Ovary (tissue), 9 donors: ENCODE results near the gene NFIC. TPM values are rescaled to one million over a fixed set of nuclear protein-coding genes. Genes with fewer than 3 reads are reported as not detected.

Source experiments
- DNase-seq, 5 donors: peaks; one replicate each; pipeline ENCODE4 v3.0.0-alpha.2; 2019 to 2020
- H3K27ac ChIP-seq, 2 donors: fragments of 200-600 bp; one replicate each; pipeline versions ENCODE4 v1.5.1 to v1.8.0; 2019 to 2022
- H3K27me3 ChIP-seq: fragments of 200-600 bp; one replicate; pipeline ENCODE4 v1.8.0; 2022
- H3K36me3 ChIP-seq: fragments of 200-600 bp; sonication (generic); one replicate; pipeline ENCODE4 v1.5.1; 2019
- H3K4me1 ChIP-seq: one replicate; pipeline ENCODE4 v1.8.1; 2013; ENCODE audit warnings: mild to moderate bottlenecking, moderate library complexity; ENCODE audit not compliant: insufficient read depth
- H3K4me3 ChIP-seq: fragments of 200-600 bp; sonication (generic); one replicate; pipeline ENCODE4 v1.5.1; 2017
- H3K9me3 ChIP-seq, 2 donors: fragments of 200-600 bp in 1 of 2; sonication (generic) in 1 of 2; one replicate each; pipeline versions ENCODE4 v1.5.1 to v1.8.1; 2013 to 2019; ENCODE audit warnings: mild to moderate bottlenecking in 1 of 2, moderate library complexity in 1 of 2
- EP300 ChIP-seq: sonication (generic); formaldehyde crosslinking; IDR thresholded peaks from one replicate; pipeline ENCODE4 v1.6.1; 2017; ENCODE audit warnings: antibody characterized with exemption
- POLR2A ChIP-seq: fragments of 450-650 bp; IDR thresholded peaks from one replicate; pipeline ENCODE4 v1.6.1; 2017; ENCODE audit warnings: antibody characterized with exemption, mild to moderate bottlenecking, moderate library complexity
- WGBS, 3 donors: extraction: QIAGEN DNeasy Blood & Tissue Kit in 1 of 3; methylation state at CpG; one replicate each; pipeline versions ENCODE4 v1.1.5 to v1.1.7; 2013 to 2017; 5-methylcytosine and 5-hydroxymethylcytosine counted together
- intact Hi-C, 4 donors: fragments of 100-400 bp; cut with DNase I; formaldehyde crosslinking; loops; one replicate each; pipeline versions ENCODE4 v1.11.0 to v1.15.1; 2022 to 2023
- polyA plus RNA-seq, 2 donors: library from polyadenylated mRNA; stranded (reverse); fragments of 200-250 nt in 1 of 2; fragments of 350-450 nt in 1 of 2; fragmentation: Illumina TruSeq in 1 of 2; extraction: RNeasy Lipid Tissue Mini Kit (QIAGEN cat#74804) in 1 of 2; gene quantifications; one replicate each; pipeline ENCODE4 v1.2.3, GENCODE V29; 2013 to 2014
- total RNA-seq, 7 donors: library from RNA; depleted of rRNA in 2 of 7; stranded (reverse); fragments of >200 nt in 2 of 7; fragmentation: NEBNext Ultra II Directional in 3 of 7; extraction: Animal tissue kit (Norgen Biotek cat#: 25700) in 3 of 7; gene quantifications; one replicate each; pipeline versions ENCODE4 v1.1.0 to v1.2.4, GENCODE V29; 2016 to 2023
- TF ChIP-seq, protein P1 (sequence below), 3 donors: fragments of 450-650 bp in 2 of 3; fragments of 200-600 bp in 1 of 3; IDR thresholded peaks; one replicate each; pipeline versions ENCODE4 v1.5.1 to v1.8.0; 2016 to 2022; ENCODE audit warnings: antibody characterized with exemption in 3 of 3, mild to moderate bottlenecking in 1 of 3
- donor health status: DM: no; HTN: no; CAD: no; lungs with moderate emphysema.
- donor health status: DM: no; HTN: no; CAD: no.
- donor health status: Bipolar disorder and iron deficiency.
- donor health status: DM: yes; HTN: yes; CAD: no.
- donor health status: DM: no; HTN: no; CAD: no.
- donor health status: DM: yes; HTN: yes; CAD: no.

NFIC gene
- total and polyA plus RNA-seq, 9 donors, result 31.9 to 345 (median 250) TPM

- intact Hi-C loops, result loop anchor here in 1 of 4 donors (5.0 kb wide), 1 partner anchor 34 kb away; no protein-coding TSS in a partner anchor
- no peaks in the 10 kb centered on the region for H3K27me3 ChIP-seq
- peak overlapping the region in 1 of 2 donors; percentile 49 for H3K27ac ChIP-seq
- no peak for TF ChIP-seq EP300
- no peak for TF ChIP-seq POLR2A
- TF ChIP-seq, protein P1, sequence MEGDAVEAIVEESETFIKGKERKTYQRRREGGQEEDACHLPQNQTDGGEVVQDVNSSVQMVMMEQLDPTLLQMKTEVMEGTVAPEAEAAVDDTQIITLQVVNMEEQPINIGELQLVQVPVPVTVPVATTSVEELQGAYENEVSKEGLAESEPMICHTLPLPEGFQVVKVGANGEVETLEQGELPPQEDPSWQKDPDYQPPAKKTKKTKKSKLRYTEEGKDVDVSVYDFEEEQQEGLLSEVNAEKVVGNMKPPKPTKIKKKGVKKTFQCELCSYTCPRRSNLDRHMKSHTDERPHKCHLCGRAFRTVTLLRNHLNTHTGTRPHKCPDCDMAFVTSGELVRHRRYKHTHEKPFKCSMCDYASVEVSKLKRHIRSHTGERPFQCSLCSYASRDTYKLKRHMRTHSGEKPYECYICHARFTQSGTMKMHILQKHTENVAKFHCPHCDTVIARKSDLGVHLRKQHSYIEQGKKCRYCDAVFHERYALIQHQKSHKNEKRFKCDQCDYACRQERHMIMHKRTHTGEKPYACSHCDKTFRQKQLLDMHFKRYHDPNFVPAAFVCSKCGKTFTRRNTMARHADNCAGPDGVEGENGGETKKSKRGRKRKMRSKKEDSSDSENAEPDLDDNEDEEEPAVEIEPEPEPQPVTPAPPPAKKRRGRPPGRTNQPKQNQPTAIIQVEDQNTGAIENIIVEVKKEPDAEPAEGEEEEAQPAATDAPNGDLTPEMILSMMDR (IDR thresholded peaks at IDR 0.05), result no peak
- H3K9me3 ChIP-seq, result no peaks in the 10 kb centered on the region
- WGBS, 3 donors, result 26 to 51% (median 30%) methylated on average over 9 of the region's 9 CpGs
- H3K4me3 ChIP-seq, result no peak overlapping the region
- DNase-seq, result no peak
- H3K4me1 ChIP-seq, result peaks cover 7% of the 10 kb centered on the region
- H3K36me3 ChIP-seq, result no peaks in the 10 kb centered on the region
Measured at GRCh38 chr19:3466635-3467034, 100.3 kb downstream of the NFIC start.

- H3K27ac ChIP-seq, result peak overlapping the region in 1 of 2 donors; percentile 40
- WGBS, 3 donors, result 88 to 92% (median 91%) methylated on average over 10 of the region's 10 CpGs
- H3K27me3 ChIP-seq, result no peaks in the 10 kb centered on the region
- H3K4me3 ChIP-seq, result no peak overlapping the region
- H3K4me1 ChIP-seq, result peaks cover 7% of the 10 kb centered on the region
- H3K36me3 ChIP-seq, result no peaks in the 10 kb centered on the region
- TF ChIP-seq, protein P1 (IDR thresholded peaks at IDR 0.05), result no peak
- TF ChIP-seq POLR2A (no peak), EP300 (no peak)
- intact Hi-C loops, result loop anchor here in 1 of 4 donors (5.0 kb wide), 1 partner anchor 35 kb away; no protein-coding TSS in a partner anchor
- H3K9me3 ChIP-seq, result no peaks in the 10 kb centered on the region
- DNase-seq, result no peak
Measured at GRCh38 chr19:3467437-3468198, 101.2 kb downstream of the NFIC start.

GRCh38 chr19:3468211-3468610 is 101.8 kb downstream of the NFIC start:
- no peaks in the 10 kb centered on the region for H3K36me3 ChIP-seq
- no peaks in the 10 kb centered on the region for H3K27me3 ChIP-seq
- intact Hi-C loops, result loop anchor here in 1 of 4 donors (5.0 kb wide), 1 partner anchor 36 kb away; no protein-coding TSS in a partner anchor
- peaks cover 7% of the 10 kb centered on the region for H3K4me1 ChIP-seq
- no peaks in the 10 kb centered on the region for H3K9me3 ChIP-seq
- WGBS, 3 donors, result 71 to 88% (median 75%) methylated on average over 2 to 3 of the region's 3 CpGs
- no peak for TF ChIP-seq POLR2A
- no peak for TF ChIP-seq EP300
- TF ChIP-seq, protein P1 (IDR thresholded peaks at IDR 0.05), result no peak
- peak in 1 of 5 donors; percentile 59 for DNase-seq
- H3K27ac ChIP-seq, result peak overlapping the region; percentile 40 to 64
- H3K4me3 ChIP-seq, result no peak overlapping the region

- 57 to 61% (median 59%) methylated on average over 13 to 14 of the region's 14 CpGs for WGBS, 3 donors
- no peak overlapping the region for H3K4me3 ChIP-seq
- H3K4me1 ChIP-seq, result peaks cover 5% of the 10 kb centered on the region
- H3K36me3 ChIP-seq, result no peaks in the 10 kb centered on the region
- TF ChIP-seq, protein P1 (IDR thresholded peaks at IDR 0.05), result peak in 1 of 3 donors; percentile 7
- no peak for TF ChIP-seq POLR2A
- no peak for DNase-seq
- peak overlapping the region in 1 of 2 donors; percentile 40 for H3K27ac ChIP-seq
- intact Hi-C loops, result loop anchor here in 1 of 4 donors (2.0 to 5.0 kb wide), 2 partner anchors 38 to 143 kb away; no protein-coding TSS in a partner anchor
- no peaks in the 10 kb centered on the region for H3K27me3 ChIP-seq
- H3K9me3 ChIP-seq, result no peaks in the 10 kb centered on the region
Measured at GRCh38 chr19:3469638-3470499, 103.5 kb downstream of the NFIC start.
